ENCODE results near the gene TEX22.

TEX22 gene

GRCh38 chr14:105363847-105364708 is 34.3 kb upstream of the TEX22 start:
- Histone ChIP-seq H3K36me3 (replicated peaks in 1 of 2; ENCODE audit: control insufficient read depth in 2 of 2, insufficient read depth in 2 of 2, low read length in 2 of 2) (peaks cover 3 to 39% of the 10 kb centered on the region in 2 donors), H3K27me3 (ENCODE audit: control insufficient read depth in 3 of 3, insufficient read depth in 3 of 3, low read depth in 1 of 3, low read length in 3 of 3) (no peaks in the 10 kb centered on the region), H3K14ac (ENCODE audit: low read length) (no peak overlapping the region), H3K4ac (ENCODE audit: low read length) (no peak overlapping the region), H3K4me1 (ENCODE audit: control insufficient read depth in 2 of 2, insufficient read depth in 1 of 2, low read depth in 1 of 2, low read length in 2 of 2) (no peaks in the 10 kb centered on the region), H2AFZ (ENCODE audit: low read length) (no peak overlapping the region), H3K23ac (ENCODE audit: low read depth, low read length, poor library complexity) (no peak overlapping the region), H2BK5ac (ENCODE audit: low read length) (no peak overlapping the region), H2AK5ac (ENCODE audit: low read depth, low read length) (no peak overlapping the region), H3K18ac (ENCODE audit: low read length) (no peak overlapping the region), H3K27ac (replicated peaks; ENCODE audit: low read length) (no peak overlapping the region), H3K9ac (ENCODE audit: low read depth, low read length, poor library complexity) (no peak overlapping the region), H3K4me2 (ENCODE audit: insufficient read depth, low read length, poor library complexity, severe bottlenecking) (no peak overlapping the region), H2BK120ac (ENCODE audit: low read depth, low read length) (no peak overlapping the region), H3K79me1 (ENCODE audit: low read depth, low read length) (no peaks in the 10 kb centered on the region), H4K8ac (ENCODE audit: low read depth, low read length) (no peak overlapping the region), H3K9me3 (replicated peaks in 1 of 2; ENCODE audit: control insufficient read depth in 2 of 2, insufficient read depth in 1 of 2, low read depth in 1 of 2, low read length in 2 of 2) (no peaks in the 10 kb centered on the region), H2BK15ac (ENCODE audit: low read length) (no peak overlapping the region), H3K4me3 (ENCODE audit: low read length in 2 of 2) (no peak overlapping the region), H4K91ac (ENCODE audit: low read depth, low read length, poor library complexity) (no peak overlapping the region), H2BK12ac (ENCODE audit: low read length) (no peak overlapping the region)
- no CpG with 5 or more reads among the region's 58 CpGs for WGBS, 2 donors (ENCODE audit: extremely low coverage in 2 of 2, insufficient read length in 2 of 2, insufficient replicate concordance in 1 of 2)
- DNase-seq (ENCODE audit: low spot score): no peak

DNA sequence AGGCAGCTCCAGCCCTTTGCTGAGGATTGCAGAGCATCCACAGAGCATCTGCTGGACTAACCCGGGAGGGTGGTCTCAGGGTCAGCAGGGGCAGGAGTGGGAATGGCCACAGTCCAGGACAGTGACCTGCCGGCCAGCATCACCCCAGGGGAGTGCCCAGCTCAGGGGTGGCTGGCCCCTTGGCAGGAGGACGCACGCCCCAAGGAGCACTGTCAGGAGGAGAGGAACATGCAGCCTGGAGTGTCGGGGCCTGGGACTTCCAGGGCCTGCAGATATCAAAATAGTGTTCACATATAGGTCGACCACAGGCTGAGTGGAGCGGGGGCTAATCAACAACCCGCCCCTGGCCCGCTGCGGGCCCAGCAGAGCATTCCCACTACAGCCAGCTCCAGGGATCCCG is 33.2 kb upstream of the TEX22 start:
- H3K27me3 ChIP-seq (ENCODE audit: control insufficient read depth in 3 of 3, insufficient read depth in 3 of 3, low read depth in 1 of 3, low read length in 3 of 3): no peaks in the 10 kb centered on the region
- peaks cover 3 to 36% of the 10 kb centered on the region in 2 donors for H3K36me3 ChIP-seq (replicated peaks in 1 of 2; ENCODE audit: control insufficient read depth in 2 of 2, insufficient read depth in 2 of 2, low read length in 2 of 2)
- DNase-seq (ENCODE audit: low spot score): no peak
- no peak overlapping the region for H2BK5ac ChIP-seq (ENCODE audit: low read length)
- H3K14ac ChIP-seq (ENCODE audit: low read length): peak overlapping the region; percentile 71
- no peaks in the 10 kb centered on the region for H3K4me1 ChIP-seq (ENCODE audit: control insufficient read depth in 2 of 2, insufficient read depth in 1 of 2, low read depth in 1 of 2, low read length in 2 of 2)
- no CpG with 5 or more reads among the region's 11 CpGs for WGBS, 2 donors (ENCODE audit: extremely low coverage in 2 of 2, insufficient read length in 2 of 2, insufficient replicate concordance in 1 of 2)
- H2BK15ac ChIP-seq (ENCODE audit: low read length): no peak overlapping the region
- H3K27ac ChIP-seq (replicated peaks; ENCODE audit: low read length): no peak overlapping the region
- no peak overlapping the region for H3K4me2 ChIP-seq (ENCODE audit: insufficient read depth, low read length, poor library complexity, severe bottlenecking)
- peak overlapping the region; percentile 37 for H2AK5ac ChIP-seq (ENCODE audit: low read depth, low read length)
- no peaks in the 10 kb centered on the region for H3K79me1 ChIP-seq (ENCODE audit: low read depth, low read length)
- H4K8ac ChIP-seq (ENCODE audit: low read depth, low read length): no peak overlapping the region
- no peak overlapping the region for H3K18ac ChIP-seq (ENCODE audit: low read length)
- H3K4ac ChIP-seq (ENCODE audit: low read length): no peak overlapping the region
- H3K4me3 ChIP-seq (ENCODE audit: low read length in 2 of 2): no peak overlapping the region
- H3K9me3 ChIP-seq (replicated peaks in 1 of 2; ENCODE audit: control insufficient read depth in 2 of 2, insufficient read depth in 1 of 2, low read depth in 1 of 2, low read length in 2 of 2): no peaks in the 10 kb centered on the region
- H4K91ac ChIP-seq (ENCODE audit: low read depth, low read length, poor library complexity): no peak overlapping the region
- no peak overlapping the region for H2BK120ac ChIP-seq (ENCODE audit: low read depth, low read length)
- H2BK12ac ChIP-seq (ENCODE audit: low read length): peak overlapping the region; percentile 58
- H3K9ac ChIP-seq (ENCODE audit: low read depth, low read length, poor library complexity): no peak overlapping the region
- no peak overlapping the region for H2AFZ ChIP-seq (ENCODE audit: low read length)
- no peak overlapping the region for H3K23ac ChIP-seq (ENCODE audit: low read depth, low read length, poor library complexity)

GRCh38 chr14:105365681-105366080 is 32.7 kb upstream of the TEX22 start:
- no peak for DNase-seq (ENCODE audit: low spot score)
- no peak overlapping the region for H3K4me3 ChIP-seq (ENCODE audit: low read length in 2 of 2)
- no peak overlapping the region for H2AFZ ChIP-seq (ENCODE audit: low read length)
- no peaks in the 10 kb centered on the region for H3K4me1 ChIP-seq (ENCODE audit: control insufficient read depth in 2 of 2, insufficient read depth in 1 of 2, low read depth in 1 of 2, low read length in 2 of 2)
- no peak overlapping the region for H2BK5ac ChIP-seq (ENCODE audit: low read length)
- H3K9me3 ChIP-seq (replicated peaks in 1 of 2; ENCODE audit: control insufficient read depth in 2 of 2, insufficient read depth in 1 of 2, low read depth in 1 of 2, low read length in 2 of 2): no peaks in the 10 kb centered on the region
- no peak overlapping the region for H3K27ac ChIP-seq (replicated peaks; ENCODE audit: low read length)
- no peak overlapping the region for H4K8ac ChIP-seq (ENCODE audit: low read depth, low read length)
- H2BK120ac ChIP-seq (ENCODE audit: low read depth, low read length): no peak overlapping the region
- no peak overlapping the region for H2BK15ac ChIP-seq (ENCODE audit: low read length)
- H3K9ac ChIP-seq (ENCODE audit: low read depth, low read length, poor library complexity): no peak overlapping the region
- no CpG with 5 or more reads among the region's 12 CpGs for WGBS, 2 donors (ENCODE audit: extremely low coverage in 2 of 2, insufficient read length in 2 of 2, insufficient replicate concordance in 1 of 2)
- H2BK12ac ChIP-seq (ENCODE audit: low read length): no peak overlapping the region
- H4K91ac ChIP-seq (ENCODE audit: low read depth, low read length, poor library complexity): no peak overlapping the region
- H3K18ac ChIP-seq (ENCODE audit: low read length): no peak overlapping the region
- peaks cover 3 to 32% of the 10 kb centered on the region in 2 donors for H3K36me3 ChIP-seq (replicated peaks in 1 of 2; ENCODE audit: control insufficient read depth in 2 of 2, insufficient read depth in 2 of 2, low read length in 2 of 2)
- peak overlapping the region; percentile 71 for H3K14ac ChIP-seq (ENCODE audit: low read length)
- no peak overlapping the region for H3K4ac ChIP-seq (ENCODE audit: low read length)
- no peaks in the 10 kb centered on the region for H3K27me3 ChIP-seq (ENCODE audit: control insufficient read depth in 3 of 3, insufficient read depth in 3 of 3, low read depth in 1 of 3, low read length in 3 of 3)
- H3K23ac ChIP-seq (ENCODE audit: low read depth, low read length, poor library complexity): no peak overlapping the region
- no peak overlapping the region for H2AK5ac ChIP-seq (ENCODE audit: low read depth, low read length)
- H3K79me1 ChIP-seq (ENCODE audit: low read depth, low read length): no peaks in the 10 kb centered on the region
- no peak overlapping the region for H3K4me2 ChIP-seq (ENCODE audit: insufficient read depth, low read length, poor library complexity, severe bottlenecking)

DNA sequence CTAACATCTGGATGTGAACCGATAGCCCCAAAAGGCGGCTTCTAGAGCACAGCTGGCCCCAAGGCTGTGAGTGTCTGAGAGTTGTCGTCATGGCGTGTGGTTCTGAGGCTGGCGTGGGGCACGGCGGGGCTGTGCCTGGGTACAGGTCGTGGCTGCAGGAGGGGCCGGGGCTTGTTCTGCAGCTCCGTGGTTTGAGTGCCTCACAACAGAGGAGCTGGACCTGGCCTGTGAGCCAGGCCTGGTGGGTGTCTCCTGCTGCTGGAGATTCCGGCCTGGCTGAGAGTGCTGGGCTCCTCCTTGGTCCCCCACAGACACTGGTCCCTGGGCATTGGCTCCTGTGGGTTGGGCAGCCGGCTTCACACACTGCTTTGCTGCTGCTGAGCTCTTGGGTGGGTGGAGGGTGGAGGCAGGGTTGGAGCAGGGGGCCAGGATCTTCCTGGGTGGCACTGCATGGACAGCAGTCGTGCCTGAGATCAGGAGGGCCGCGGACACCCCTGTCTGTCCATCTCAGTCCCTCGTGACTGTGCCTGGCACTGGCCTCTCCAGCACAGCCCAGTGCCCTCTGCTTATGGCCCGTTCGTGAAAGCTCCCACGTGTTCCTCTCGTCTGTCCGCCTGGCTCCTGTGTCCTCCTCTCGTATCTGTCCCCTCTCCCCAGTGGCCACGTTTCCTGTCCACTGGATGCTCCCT is 31.8 kb upstream of the TEX22 start:
- no peak overlapping the region for H2BK120ac ChIP-seq (ENCODE audit: low read depth, low read length)
- no peak overlapping the region for H4K91ac ChIP-seq (ENCODE audit: low read depth, low read length, poor library complexity)
- no peak overlapping the region for H2AFZ ChIP-seq (ENCODE audit: low read length)
- H4K8ac ChIP-seq (ENCODE audit: low read depth, low read length): no peak overlapping the region
- H3K4me3 ChIP-seq (ENCODE audit: low read length in 2 of 2): no peak overlapping the region
- no peak overlapping the region for H3K4ac ChIP-seq (ENCODE audit: low read length)
- H3K4me1 ChIP-seq (ENCODE audit: control insufficient read depth in 2 of 2, insufficient read depth in 1 of 2, low read depth in 1 of 2, low read length in 2 of 2): no peaks in the 10 kb centered on the region
- H2BK5ac ChIP-seq (ENCODE audit: low read length): no peak overlapping the region
- no peak overlapping the region for H3K27ac ChIP-seq (replicated peaks; ENCODE audit: low read length)
- WGBS, 2 donors (ENCODE audit: extremely low coverage in 2 of 2, insufficient read length in 2 of 2, insufficient replicate concordance in 1 of 2): no CpG with 5 or more reads among the region's 23 CpGs
- H3K9me3 ChIP-seq (replicated peaks in 1 of 2; ENCODE audit: control insufficient read depth in 2 of 2, insufficient read depth in 1 of 2, low read depth in 1 of 2, low read length in 2 of 2): no peaks in the 10 kb centered on the region
- H3K14ac ChIP-seq (ENCODE audit: low read length): no peak overlapping the region
- H3K4me2 ChIP-seq (ENCODE audit: insufficient read depth, low read length, poor library complexity, severe bottlenecking): no peak overlapping the region
- DNase-seq (ENCODE audit: low spot score): no peak
- no peak overlapping the region for H2BK15ac ChIP-seq (ENCODE audit: low read length)
- peak overlapping the region; percentile 71 for H3K18ac ChIP-seq (ENCODE audit: low read length)
- H2AK5ac ChIP-seq (ENCODE audit: low read depth, low read length): peak overlapping the region; percentile 36
- peak overlapping the region; percentile 85 for H3K23ac ChIP-seq (ENCODE audit: low read depth, low read length, poor library complexity)
- no peak overlapping the region for H3K9ac ChIP-seq (ENCODE audit: low read depth, low read length, poor library complexity)
- H3K79me1 ChIP-seq (ENCODE audit: low read depth, low read length): no peaks in the 10 kb centered on the region
- H3K36me3 ChIP-seq (replicated peaks in 1 of 2; ENCODE audit: control insufficient read depth in 2 of 2, insufficient read depth in 2 of 2, low read length in 2 of 2): peaks cover 0 to 31% of the 10 kb centered on the region in 2 donors
- no peaks in the 10 kb centered on the region for H3K27me3 ChIP-seq (ENCODE audit: control insufficient read depth in 3 of 3, insufficient read depth in 3 of 3, low read depth in 1 of 3, low read length in 3 of 3)
- H2BK12ac ChIP-seq (ENCODE audit: low read length): no peak overlapping the region
